ENCODE data around the gene MMAB. TPM values are rescaled to one million over a fixed set of nuclear protein-coding genes. Genes with fewer than 3 reads are reported as not detected.
"Not testable (repeated sequence)": the region's sequence is repeated elsewhere in the genome, so short reads cannot be mapped to it uniquely, and the experiment has no call there.

MMAB gene
- total and polyA plus RNA-seq, 2 of the 13 experiments (the other 11 are each of a cell fraction or from before 2014, with no cell fraction given): 26.1 to 77.3 TPM

DNA sequence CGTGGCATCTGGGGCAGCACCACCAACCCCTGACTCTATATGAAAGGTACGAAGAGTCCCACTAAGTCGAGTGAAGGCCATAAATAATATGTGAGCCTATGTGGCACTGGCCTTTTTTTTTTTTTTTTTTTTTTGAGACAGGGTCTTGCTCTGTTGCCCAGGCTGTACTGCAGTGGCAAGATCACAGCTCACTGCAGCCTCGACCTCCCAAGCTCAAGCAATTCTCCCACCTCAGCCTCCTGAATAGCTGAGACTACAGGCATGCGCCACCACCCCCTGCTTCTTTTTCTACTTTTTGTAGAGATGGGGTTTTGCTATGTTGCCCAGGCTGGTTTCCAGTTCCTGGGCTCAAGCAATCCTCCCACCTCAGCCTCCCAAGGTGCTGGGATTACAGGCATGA lies 28.8 kb upstream of the MMAB start:
- intact Hi-C loops (cut with micrococcal nuclease; ENCODE audit: unreplicated experiment); FAIRE-seq; ATAC-seq; H2AFZ ChIP-seq (ENCODE audit: low read length); in situ Hi-C loops (cut with HindIII; ENCODE audit: extremely low pct_ligation_motif_present, low pct_unique_long_range_greater_than_20kb); H3K4me2 ChIP-seq (ENCODE audit: low read depth, low read length); H3K27ac ChIP-seq (ENCODE audit: extremely low read length, insufficient read depth, low read length); H3K9ac ChIP-seq (ENCODE audit: insufficient read depth, low read depth, low read length); CTCF ChIA-PET (ENCODE audit: low intra/inter-chr PET ratio, low total read pairs); H3K4me3 ChIP-seq (replicated peaks in 1 of 3; ENCODE audit: insufficient read depth in 1 of 3, low read depth in 2 of 3, low read length in 3 of 3); H3K36me3 ChIP-seq (replicated peaks in 1 of 2; ENCODE audit: control insufficient read depth in 1 of 2, insufficient read depth in 2 of 2, low read length in 2 of 2); H3K9me3 ChIP-seq (ENCODE audit: low read length); H4K20me1 ChIP-seq (ENCODE audit: insufficient read depth, low read length); H3K27me3 ChIP-seq (ENCODE audit: control insufficient read depth in 1 of 2, insufficient read depth in 2 of 2, low read length in 2 of 2); POLR2A ChIA-PET; DNase-seq (ENCODE audit: low spot score); H3K79me2 ChIP-seq (ENCODE audit: insufficient read depth, low read length); BruUV-seq (replicated peaks): not testable (repeated sequence)
- WGBS (ENCODE audit: low lambda C conversion rate): 57% methylated on average over 5 of the region's 5 CpGs
- TF ChIP-seq ZNF121 (CRISPR knock-in tag; IDR thresholded peaks at IDR 0.05): peak; percentile 87
- H3K4me1 ChIP-seq (ENCODE audit: insufficient read depth, low read length): peaks cover 77% of the 10 kb centered on the region

GRCh38 chr12:109601557-109601956 lies 28.3 kb upstream of the MMAB start:
- FAIRE-seq: no peak
- TF ChIP-seq TERF1 (CRISPR knock-in tag; IDR thresholded peaks at IDR 0.05) (no peak), ZNF768 (CRISPR knock-in tag; IDR thresholded peaks at IDR 0.05) (peak; percentile 93), U2AF2 (IDR thresholded peaks at IDR 0.05; ENCODE audit: low read depth, low read length) (no peak)
- ChIA-PET CTCF (ENCODE audit: low intra/inter-chr PET ratio, low total read pairs) (no interaction called here), POLR2A (no interaction called here)
- 77% methylated on average over 7 of the region's 8 CpGs for WGBS (ENCODE audit: low lambda C conversion rate)
- H3K9me3 ChIP-seq (ENCODE audit: low read length): no peaks in the 10 kb centered on the region
- no peak overlapping the region for H3K27ac ChIP-seq (ENCODE audit: extremely low read length, insufficient read depth, low read length)
- no peaks in the 10 kb centered on the region for H3K36me3 ChIP-seq (replicated peaks in 1 of 2; ENCODE audit: control insufficient read depth in 1 of 2, insufficient read depth in 2 of 2, low read length in 2 of 2)
- H3K79me2 ChIP-seq (ENCODE audit: insufficient read depth, low read length): no peaks in the 10 kb centered on the region
- no peak for DNase-seq (ENCODE audit: low spot score)
- no peak overlapping the region for H3K9ac ChIP-seq (ENCODE audit: insufficient read depth, low read depth, low read length)
- H3K4me1 ChIP-seq (ENCODE audit: insufficient read depth, low read length): peaks cover 72% of the 10 kb centered on the region
- no peak for ATAC-seq
- H3K4me3 ChIP-seq (replicated peaks in 1 of 3; ENCODE audit: insufficient read depth in 1 of 3, low read depth in 2 of 3, low read length in 3 of 3): no peak overlapping the region
- no peak overlapping the region for H2AFZ ChIP-seq (ENCODE audit: low read length)
- intact Hi-C loops (cut with micrococcal nuclease; ENCODE audit: unreplicated experiment): no loop called here
- H3K4me2 ChIP-seq (ENCODE audit: low read depth, low read length): no peak overlapping the region
- no peaks in the 10 kb centered on the region for H4K20me1 ChIP-seq (ENCODE audit: insufficient read depth, low read length)
- in situ Hi-C loops (cut with HindIII; ENCODE audit: extremely low pct_ligation_motif_present, low pct_unique_long_range_greater_than_20kb): no loop called here
- H3K27me3 ChIP-seq (ENCODE audit: control insufficient read depth in 1 of 2, insufficient read depth in 2 of 2, low read length in 2 of 2): no peaks in the 10 kb centered on the region; a peak in 3 of 5 replicates
- no TSS peak for BruUV-seq (replicated peaks)

Data from HepG2 (cell line).